ENCODE data around the gene JAZF1. TPM values are rescaled to one million over a fixed set of nuclear protein-coding genes. Genes with fewer than 3 reads are reported as not detected.
"Not testable (repeated sequence)": the region's sequence is repeated elsewhere in the genome, so short reads cannot be mapped to it uniquely, and the experiment has no call there.

JAZF1 gene
- total RNA-seq, 2 donors from 2014 or later: 4.0 to 4.9 TPM

GRCh38 chr7:27866256-27866655, 314.3 kb downstream of the JAZF1 start:
- no peak overlapping the region for H3K27ac ChIP-seq
- no peak for TF ChIP-seq POLR2A (IDR thresholded peaks at IDR 0.05)
- TF ChIP-seq CTCF (IDR thresholded peaks at IDR 0.05): no peak
- no peak for ATAC-seq
- no peak overlapping the region for H3K4me3 ChIP-seq
- no peak for DNase-seq
- whole genome bisulfite sequencing, 2 donors: 59 to 70% methylated on average over 2 of the region's 2 CpGs
- intact Hi-C loops (cut with DNase I): no loop called here
- no peaks in the 10 kb centered on the region for H3K27me3 ChIP-seq
- no peaks in the 10 kb centered on the region for H3K36me3 ChIP-seq (replicated peaks in 1 of 2; ENCODE audit: insufficient read depth in 1 of 2, low read depth in 2 of 2)
- H3K9me3 ChIP-seq: no peaks in the 10 kb centered on the region
- peaks cover 9% of the 10 kb centered on the region for H3K4me1 ChIP-seq

DNA sequence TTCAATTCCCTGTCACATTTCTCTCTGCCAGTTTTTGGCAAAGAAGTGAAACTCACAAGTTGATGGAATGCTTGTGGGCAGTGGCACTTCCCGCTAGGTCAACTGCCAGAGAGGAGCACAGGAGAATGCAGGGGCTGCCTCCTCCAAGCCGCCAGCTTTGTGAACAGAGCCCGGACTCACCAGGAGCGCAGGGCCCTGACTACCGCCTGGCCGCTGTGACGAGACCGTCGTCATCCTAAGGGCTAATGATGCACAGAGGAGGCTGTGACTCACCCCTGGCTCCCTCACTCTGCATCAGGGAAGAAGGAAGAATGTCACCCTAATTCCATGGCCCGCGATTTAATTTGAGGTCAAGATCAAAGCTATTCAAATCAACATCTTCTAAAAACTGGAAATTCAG, 316.7 kb downstream of the JAZF1 start:
- 77 to 86% methylated on average over 11 of the region's 11 CpGs for WGBS, 2 donors
- ATAC-seq: peak; percentile 75
- TF ChIP-seq POLR2A (IDR thresholded peaks at IDR 0.05): no peak
- TF ChIP-seq CTCF (IDR thresholded peaks at IDR 0.05): no peak

GRCh38 chr7:27861747-27862146, 318.8 kb downstream of the JAZF1 start:
- TF ChIP-seq POLR2A (IDR thresholded peaks at IDR 0.05): no peak
- no peak for TF ChIP-seq CTCF (IDR thresholded peaks at IDR 0.05)
- Histone ChIP-seq H3K27ac (no peak overlapping the region), H3K36me3 (replicated peaks in 1 of 2; ENCODE audit: insufficient read depth in 1 of 2, low read depth in 2 of 2) (no peaks in the 10 kb centered on the region), H3K4me1 (no peaks in the 10 kb centered on the region), H3K27me3 (no peaks in the 10 kb centered on the region), H3K9me3 (no peaks in the 10 kb centered on the region), H3K4me3 (no peak overlapping the region)
- 92 to 97% methylated on average over 3 of the region's 3 CpGs for WGBS, 2 donors
- ATAC-seq (no peak), DNase-seq (no peak)
- intact Hi-C loops (cut with DNase I): no loop called here

More for the DNA sequence above, 316.7 kb downstream of the JAZF1 start:
- Histone ChIP-seq H3K36me3 (replicated peaks in 1 of 2; ENCODE audit: insufficient read depth in 1 of 2, low read depth in 2 of 2) (no peaks in the 10 kb centered on the region), H3K9me3 (no peaks in the 10 kb centered on the region), H3K27me3 (no peaks in the 10 kb centered on the region), H3K4me3 (no peak overlapping the region), H3K4me1 (no peaks in the 10 kb centered on the region), H3K27ac (peak overlapping the region in 1 of 4 donors; percentile 42)
- intact Hi-C loops (cut with DNase I): no loop called here
- DNase-seq: peak in 2 of 4 donors; percentile 28 to 32

- Histone ChIP-seq H3K36me3 (replicated peaks in 1 of 2; ENCODE audit: insufficient read depth in 1 of 2, low read depth in 2 of 2) (no peaks in the 10 kb centered on the region), H3K27ac (no peak overlapping the region), H3K4me1 (no peaks in the 10 kb centered on the region), H3K27me3 (no peaks in the 10 kb centered on the region), H3K4me3 (no peak overlapping the region), H3K9me3 (no peaks in the 10 kb centered on the region)
- TF ChIP-seq CTCF (IDR thresholded peaks at IDR 0.05) (no peak), POLR2A (IDR thresholded peaks at IDR 0.05) (no peak)
- WGBS, 2 donors: 77 to 85% methylated on average over 6 of the region's 6 CpGs
- ATAC-seq (no peak), DNase-seq (no peak)
- intact Hi-C loops (cut with DNase I): no loop called here
These were observed 319.8 kb downstream of the JAZF1 start for GRCh38 chr7:27860800-27861199.

DNA sequence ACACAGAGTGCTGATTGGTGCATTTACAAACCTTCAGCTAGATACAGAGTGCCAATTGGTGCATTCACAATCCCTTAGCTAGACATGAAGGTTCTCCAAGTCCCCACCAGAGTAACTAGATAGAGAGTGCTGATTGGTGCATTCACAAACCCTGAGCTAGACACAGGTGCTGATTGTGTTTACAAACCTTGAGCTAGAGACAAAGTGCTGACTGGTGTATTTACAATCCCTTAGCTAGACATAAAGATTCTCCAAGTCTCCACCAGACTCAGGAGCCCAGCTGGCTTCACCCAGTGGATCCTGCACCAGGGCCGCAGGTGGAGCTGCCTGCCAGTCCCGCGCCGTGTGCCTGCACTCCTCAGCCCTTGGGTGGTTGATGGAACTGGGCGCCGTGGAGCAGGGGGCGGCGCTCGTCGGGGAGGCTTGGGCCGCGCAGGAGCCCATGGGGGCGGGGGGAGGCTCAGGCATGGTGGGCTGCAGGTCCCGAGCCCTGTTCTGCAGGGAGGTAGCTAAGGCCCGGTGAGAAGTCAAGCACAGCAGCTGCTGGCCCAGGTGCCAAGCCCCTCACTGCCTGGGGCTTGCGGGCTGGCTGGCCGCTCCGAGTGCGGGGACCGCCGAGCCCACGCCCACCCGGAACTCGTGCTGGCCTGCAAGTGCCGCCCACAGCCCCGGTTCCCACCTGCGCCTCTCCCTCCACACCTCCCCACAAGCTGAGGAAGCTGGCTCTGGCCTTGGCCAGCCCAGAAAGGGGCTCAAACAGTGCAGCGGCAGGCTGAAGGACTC, 323.7 kb downstream of the JAZF1 start:
- ATAC-seq; H3K9me3 ChIP-seq; H3K27ac ChIP-seq; DNase-seq; intact Hi-C loops (cut with DNase I); H3K36me3 ChIP-seq (replicated peaks in 1 of 2; ENCODE audit: insufficient read depth in 1 of 2, low read depth in 2 of 2); H3K4me3 ChIP-seq; H3K4me1 ChIP-seq; H3K27me3 ChIP-seq: not testable (repeated sequence)
- WGBS, 2 donors: 99 to 100% methylated on average over 4 to 19 of the region's 28 CpGs
